Measurements from ENCODE around the gene KIAA1549.

DNA sequence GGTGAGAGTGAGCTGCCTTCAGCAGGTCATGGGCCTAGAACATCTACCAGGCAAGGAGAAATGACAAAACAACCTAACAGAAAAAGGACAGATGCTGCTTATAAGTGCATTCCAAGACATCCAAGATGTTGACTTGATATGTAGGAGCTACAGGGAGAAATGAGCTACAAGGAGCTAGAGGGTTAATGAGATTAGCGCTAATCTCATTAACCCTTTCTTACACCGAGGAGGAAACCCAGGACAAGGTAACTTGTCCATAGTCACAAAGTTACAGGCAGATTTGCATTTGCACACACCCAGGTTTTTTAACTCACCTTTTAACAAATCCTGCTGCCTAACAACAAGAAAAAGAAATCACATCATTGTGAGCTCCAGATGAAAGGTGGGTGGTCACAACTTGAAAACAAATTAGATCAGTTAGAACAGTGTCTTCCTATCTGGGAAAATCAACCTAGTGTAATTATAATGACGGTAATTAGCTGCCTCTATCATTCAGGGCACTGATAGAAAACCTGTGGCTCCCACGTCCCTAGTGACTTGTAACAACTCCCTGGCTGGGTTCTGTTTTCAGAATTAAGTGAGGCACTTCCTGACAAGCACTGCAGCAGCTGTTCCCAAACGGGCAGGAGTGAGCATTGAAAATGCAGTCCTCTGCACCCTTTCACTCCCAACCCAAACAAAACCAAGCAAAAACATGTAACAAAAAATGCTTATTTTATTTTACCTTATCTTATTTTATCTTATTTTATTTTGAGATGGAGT is 5.7 kb downstream of the KIAA1549 start:
- TF ChIP-seq, protein P1, sequence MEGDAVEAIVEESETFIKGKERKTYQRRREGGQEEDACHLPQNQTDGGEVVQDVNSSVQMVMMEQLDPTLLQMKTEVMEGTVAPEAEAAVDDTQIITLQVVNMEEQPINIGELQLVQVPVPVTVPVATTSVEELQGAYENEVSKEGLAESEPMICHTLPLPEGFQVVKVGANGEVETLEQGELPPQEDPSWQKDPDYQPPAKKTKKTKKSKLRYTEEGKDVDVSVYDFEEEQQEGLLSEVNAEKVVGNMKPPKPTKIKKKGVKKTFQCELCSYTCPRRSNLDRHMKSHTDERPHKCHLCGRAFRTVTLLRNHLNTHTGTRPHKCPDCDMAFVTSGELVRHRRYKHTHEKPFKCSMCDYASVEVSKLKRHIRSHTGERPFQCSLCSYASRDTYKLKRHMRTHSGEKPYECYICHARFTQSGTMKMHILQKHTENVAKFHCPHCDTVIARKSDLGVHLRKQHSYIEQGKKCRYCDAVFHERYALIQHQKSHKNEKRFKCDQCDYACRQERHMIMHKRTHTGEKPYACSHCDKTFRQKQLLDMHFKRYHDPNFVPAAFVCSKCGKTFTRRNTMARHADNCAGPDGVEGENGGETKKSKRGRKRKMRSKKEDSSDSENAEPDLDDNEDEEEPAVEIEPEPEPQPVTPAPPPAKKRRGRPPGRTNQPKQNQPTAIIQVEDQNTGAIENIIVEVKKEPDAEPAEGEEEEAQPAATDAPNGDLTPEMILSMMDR (IDR thresholded peaks at IDR 0.05): no peak
- TF ChIP-seq POLR2A (IDR thresholded peaks at IDR 0.05): no peak
